GM18519 (cell line): ENCODE data around the gene MAP2K4.
"Not testable (repeated sequence)": the region's sequence is repeated elsewhere in the genome, so short reads cannot be mapped to it uniquely, and the experiment has no call there.

Experiments
- ATAC-seq: cut with Tn5 transposase; IDR thresholded peaks from one replicate; pipeline ENCODE4 v1.9.1; 2021; ENCODE audit warnings: mild to moderate bottlenecking, moderate library complexity; ENCODE audit not compliant: unreplicated experiment, low FRiP score

MAP2K4 gene

DNA sequence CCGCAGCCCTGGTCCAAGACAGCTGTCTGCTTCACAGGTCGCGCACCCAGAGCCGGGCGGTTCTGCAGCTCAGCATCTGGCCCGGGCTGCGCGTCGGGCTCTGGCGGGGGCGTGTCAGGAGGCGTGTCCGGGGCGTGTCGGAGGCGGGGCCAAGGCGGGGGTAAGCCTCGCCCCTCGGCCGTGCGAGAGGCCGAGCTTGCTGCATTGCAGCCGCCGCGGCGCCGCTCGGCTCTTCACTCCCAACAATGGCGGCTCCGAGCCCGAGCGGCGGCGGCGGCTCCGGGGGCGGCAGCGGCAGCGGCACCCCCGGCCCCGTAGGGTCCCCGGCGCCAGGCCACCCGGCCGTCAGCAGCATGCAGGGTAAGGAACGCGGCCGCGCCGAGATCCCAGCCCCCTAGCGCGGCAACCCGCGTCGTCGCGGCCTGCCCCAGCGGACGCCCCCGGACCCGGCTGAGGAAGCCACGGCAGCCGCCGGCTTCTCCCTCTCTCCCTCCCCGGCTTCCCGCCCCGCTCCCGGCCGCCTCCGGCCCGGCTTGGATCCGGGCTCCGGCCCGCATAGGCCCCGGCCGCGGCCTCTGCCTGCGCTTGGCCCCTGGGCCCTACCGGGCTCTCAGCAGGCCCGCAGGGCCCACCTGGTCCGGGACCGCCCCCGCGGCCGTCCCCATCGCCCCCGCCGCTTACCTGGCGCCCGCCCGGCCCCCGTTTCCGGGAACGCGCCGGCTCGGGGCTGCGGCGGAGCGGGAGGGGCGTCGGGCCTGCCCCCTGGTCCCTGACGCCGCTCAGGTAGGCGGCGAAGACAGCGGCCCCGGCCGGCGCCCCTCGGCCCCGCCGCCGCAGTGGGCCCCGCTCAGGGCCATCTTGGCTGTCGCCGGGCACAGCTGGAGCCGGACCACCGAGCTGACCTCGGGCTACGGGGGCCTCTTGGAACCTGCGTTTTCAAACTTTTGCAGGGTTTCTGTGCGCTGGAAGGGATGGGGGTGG is at the start of gene MAP2K4:
MAP2K4 (plus strand) TSS at position 236 of the 981 bp plus-strand sequence; CDS start at position 246, 10 bp downstream.
- peak; percentile 88 for ATAC-seq

DNA sequence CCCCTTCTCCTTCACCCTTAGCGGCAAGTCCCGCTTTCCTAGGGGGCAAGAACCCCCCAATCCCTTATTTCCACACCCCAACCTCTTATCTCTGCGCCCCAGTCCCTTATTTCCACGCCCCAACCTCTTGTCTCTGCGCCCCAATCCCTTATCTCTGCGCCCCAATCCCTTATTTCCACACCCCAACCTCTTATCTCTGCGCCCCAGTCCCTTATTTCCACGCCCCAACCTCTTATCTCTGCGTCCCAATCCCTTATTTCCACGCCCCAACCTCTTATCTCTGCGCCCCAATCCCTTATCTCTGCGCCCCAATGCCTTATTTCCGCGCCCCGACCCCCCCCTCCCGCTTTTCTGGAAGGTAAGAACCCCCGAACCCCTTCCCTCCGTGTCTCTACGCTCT is 47.9 kb upstream of the MAP2K4 start:
- not testable (repeated sequence) for ATAC-seq

DNA sequence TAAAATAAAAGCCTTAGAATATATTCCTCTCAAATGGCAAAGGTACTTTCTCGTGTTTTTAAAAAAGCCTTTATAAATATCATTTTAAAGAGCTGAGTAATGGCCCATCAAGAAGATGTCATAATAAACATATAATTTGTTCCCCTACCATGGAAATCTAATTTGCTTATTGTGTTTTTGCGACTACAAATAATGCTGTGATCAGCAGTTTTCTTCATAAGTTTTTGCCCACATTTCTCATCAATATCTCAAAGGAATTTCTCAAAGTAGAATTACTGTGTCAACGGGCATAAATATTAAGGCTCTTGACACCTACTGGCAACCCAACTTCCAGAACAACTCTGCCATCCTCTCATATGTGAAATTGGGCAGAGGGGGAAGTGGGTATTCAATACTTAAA is 40.9 kb upstream of the MAP2K4 start:
- no peak for ATAC-seq

DNA sequence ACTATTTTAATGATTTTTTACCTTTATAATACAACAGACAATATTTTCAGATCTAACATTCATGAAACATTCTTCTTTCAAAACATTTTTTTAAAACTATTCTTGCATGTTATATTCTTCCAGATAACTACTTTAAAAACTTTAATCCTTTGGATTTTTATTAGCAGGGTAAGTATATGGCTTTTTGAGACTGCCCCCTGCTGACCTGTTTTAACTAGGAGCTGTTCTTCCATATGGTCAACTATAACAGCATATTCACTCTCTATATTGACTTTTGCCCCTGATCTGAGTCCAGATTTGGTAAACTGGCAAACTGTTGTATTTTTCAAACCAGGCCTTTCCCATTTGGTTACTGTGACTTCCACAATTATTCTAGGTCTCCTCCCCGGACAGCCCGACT is 39.9 kb upstream of the MAP2K4 start:
- ATAC-seq, result no peak

DNA sequence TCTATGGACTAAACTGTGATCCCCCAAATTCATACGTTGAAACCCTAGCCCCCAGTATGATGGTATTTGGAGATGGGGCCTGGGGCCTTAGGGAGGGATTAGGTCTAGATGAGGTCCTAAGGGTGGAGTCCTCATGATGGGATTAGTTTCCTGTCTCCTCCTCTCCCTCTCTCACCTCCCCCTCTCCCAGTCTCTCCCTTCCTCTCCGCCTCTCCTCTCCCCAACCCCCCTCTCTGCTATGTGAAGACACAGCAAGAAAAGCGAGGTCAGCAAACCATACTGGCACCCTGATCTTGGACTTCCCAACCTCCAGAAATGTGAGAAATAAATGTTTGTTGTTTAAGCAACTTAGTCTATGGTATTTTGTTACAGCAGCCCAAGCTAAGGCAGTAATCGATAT is 38.8 kb upstream of the MAP2K4 start:
- no peak for ATAC-seq

DNA sequence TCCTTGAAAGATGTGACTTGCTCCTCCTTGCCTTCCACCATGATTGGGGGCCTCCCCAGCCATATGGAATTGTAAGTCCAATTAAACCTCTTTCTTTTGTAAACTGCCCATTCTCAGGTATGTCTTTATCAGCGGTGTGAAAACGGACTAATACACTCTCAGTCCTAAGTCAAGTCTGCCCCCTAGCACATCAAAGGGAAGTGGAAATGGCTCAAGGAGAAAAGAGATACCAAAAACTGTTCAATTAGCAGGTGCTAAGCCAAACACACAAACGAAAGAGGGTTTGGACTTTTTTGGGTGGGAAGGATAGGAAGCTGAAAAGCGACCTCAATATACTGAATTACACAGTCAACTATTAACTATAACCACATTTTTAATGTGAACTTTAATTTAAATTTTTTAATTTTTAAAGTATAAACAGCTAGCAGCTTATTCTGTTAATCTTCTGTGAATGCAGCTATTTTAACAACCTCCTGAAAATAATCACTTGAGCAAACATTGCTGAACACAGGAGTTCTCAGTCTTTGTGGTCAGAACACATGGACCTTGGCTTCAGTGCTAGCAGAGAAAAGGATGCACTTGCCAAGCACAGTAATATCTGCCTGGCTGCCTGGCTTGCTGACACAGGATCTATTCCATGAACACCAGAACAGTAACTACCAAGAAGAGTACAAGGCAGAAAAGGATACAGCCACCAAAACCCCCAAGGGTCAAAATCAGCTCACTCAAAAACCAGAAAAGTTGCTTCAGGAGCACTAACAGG is 34.3 kb upstream of the MAP2K4 start:
- ATAC-seq, result no peak

DNA sequence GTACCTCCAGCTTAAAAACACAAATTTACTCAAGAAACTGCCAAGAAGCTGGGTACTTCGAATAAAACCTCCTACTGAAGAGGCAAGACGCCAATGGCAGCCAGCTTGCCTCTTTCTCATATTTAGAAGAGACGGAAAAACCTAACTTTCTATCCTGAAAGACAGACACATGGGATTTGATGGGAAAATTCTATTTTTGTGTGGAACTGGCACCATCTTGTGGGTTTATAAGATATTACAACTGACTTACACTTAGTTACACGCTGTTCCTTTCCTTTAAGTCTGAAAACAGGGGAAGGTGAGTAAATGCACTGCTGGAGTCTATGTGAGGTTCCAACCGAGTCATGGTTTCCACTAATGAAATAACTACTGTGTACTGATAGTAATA is 33.7 kb upstream of the MAP2K4 start:
- ATAC-seq, result no peak

DNA sequence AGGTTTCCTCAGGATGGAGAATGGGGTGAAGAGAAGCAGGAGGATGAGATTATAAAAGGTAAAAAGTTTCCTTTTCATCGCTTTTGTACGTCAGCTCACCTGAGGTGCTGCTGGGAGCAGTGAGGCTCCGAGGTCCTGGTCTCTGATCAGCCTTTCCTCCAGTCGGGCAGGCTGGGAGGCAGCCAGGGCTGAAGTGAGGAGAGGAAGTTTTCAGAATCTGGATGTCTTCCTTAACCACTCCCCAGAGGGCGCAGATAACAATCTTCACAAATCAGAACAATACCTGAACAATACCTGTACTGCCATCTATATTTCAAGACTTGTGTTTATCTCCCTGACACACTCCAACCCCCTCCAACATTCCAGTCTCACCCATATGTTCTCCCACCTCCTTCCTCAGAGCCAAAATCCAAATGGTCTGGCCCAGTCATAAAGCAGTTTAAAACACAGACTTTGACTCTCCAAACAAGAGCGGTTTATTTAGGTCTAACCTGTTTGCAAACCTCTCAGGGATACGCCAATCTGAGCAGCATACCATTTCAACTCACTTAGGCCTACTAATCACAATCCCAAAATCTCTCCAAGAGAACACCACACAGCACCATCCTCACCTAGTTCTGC is 30.2 kb upstream of the MAP2K4 start:
- no peak for ATAC-seq

DNA sequence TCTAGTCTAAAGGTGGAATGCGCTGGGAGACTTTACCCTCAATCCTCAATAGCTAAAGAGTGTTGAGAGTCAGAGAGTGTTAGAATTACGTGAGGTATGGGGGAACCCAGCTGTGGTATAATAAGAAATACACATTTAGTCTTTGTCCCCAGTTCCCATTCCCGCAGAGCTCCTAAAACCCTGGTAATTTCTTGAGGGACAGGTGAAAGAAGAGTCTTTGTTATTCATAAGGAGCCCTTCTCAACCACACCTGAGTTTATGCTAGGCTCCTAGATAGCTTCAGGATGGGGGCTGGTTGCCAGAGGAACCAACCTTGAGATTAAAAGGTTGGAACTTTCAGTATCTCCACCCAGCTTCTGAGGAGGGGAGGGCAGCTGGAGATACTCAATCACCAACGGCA is 29.2 kb upstream of the MAP2K4 start:
- no peak for ATAC-seq

DNA sequence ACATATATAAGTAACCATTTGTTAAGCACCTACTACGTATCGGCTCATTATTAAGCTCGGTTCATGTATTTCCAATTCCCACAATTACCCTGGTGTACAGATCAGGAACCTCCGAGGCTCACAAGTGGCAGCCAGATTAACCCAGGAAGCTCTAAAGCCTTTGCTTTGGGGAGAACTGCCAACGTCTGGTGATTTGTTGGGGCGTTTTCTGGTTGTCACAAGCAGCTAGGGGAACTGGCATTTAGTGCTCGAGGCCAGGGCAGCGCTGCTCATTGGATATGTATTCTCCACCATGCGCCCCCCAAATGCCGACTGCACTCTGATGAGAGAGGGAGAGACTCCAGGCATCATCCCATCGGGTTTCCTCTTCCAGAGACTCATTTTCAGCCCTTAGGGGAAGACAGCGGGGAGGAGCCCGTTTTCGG is 23.9 kb upstream of the MAP2K4 start:
- peak; percentile 27 for ATAC-seq

DNA sequence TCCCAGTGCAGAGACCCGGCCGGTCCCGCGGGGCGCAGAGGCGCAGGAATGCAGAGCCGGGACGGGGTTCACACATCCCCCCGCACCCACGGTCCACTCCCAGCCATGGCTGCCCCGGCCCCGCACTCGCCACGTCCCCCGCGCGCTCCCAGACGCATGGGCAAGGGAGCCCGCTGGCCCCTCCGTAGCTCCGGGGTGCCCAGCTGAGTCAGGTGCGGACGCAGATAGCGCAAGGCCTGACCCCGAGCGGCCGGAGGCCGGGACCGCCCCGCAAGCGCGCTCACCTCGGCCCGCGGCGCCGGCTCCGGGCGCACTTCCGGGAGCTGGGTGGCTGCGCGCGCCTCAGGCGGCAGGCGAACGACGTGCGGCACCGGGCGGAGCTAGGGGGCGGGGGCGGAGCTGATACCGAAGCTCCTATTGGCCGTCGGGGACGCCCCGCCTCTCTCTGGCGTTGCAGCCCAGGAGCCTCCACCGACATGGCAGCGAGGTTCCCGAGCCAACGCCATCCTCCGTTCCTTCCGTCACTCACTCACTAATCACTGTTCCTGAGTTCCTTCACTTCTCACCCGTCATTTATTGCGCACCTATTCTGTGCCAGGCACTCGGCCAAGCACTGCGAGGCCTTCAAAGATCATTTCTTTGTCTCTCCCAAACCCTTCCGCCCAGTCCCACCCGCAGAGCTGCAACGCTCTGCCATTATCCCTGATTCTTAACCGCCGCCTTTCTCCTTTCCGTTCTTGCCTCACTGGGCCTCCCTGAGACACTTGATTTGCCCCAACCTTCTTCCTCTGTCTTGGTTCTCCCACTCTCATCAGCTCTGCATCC is 23.3 kb upstream of the MAP2K4 start, which contains the start of gene ZNF18:
ZNF18 (minus strand) TSS at position 329 of the 825 bp plus-strand sequence. CDS start 4,646 bp downstream, outside the sequence.
- ATAC-seq, result peak; percentile 93

DNA sequence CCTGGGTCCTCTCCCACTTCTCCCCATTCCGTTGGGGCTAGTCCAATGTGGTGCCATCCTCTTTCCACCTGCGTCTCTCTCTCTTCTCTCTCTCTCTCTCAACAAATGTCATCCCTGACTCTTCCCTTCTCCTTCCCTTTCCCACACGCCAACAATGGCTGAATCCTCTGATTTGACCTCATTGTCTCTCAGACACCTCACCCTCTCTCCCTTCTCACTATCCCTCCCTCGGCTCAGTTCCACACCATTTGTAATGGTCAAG is 22.8 kb upstream of the MAP2K4 start:
- no peak for ATAC-seq

DNA sequence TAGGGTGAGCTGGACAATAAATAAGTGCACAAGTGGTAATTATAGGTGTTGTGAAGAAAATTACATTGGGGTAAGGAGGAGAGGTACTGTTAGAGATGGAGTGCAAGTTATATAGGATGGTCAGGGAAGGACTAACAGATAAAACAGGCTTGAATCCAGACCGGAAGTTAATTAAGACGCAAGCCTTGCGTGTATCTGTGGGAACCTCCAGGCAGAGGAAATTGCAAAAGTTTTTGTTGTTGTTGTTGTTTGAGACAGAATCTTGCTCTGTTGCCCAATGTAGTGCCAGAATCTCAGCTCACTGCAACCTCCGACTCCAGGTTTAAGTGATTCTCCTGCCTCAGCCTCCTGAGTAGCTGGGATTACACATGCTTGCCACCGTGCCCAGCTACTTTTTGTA is 21.0 kb upstream of the MAP2K4 start:
- ATAC-seq, result no peak

DNA sequence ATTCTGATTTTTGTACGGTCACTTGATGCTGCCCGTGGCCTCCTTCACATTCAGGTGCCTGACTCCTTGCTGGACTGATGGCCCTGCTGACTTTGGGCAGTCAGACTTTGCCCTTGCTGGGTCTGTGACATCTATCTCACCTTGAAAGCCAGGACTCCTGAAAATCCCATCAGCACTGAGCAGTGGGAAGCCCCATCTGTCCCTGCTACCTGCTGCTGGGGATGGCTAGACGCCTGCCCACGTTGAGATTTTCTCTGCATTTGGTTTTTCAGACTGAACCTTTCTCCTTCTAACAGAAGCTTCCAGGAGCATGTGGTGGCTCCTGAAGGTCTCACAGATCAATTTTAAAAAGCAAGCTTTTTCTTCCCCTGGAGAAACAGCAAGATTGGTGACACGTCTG is 13.2 kb upstream of the MAP2K4 start:
- ATAC-seq, result no peak

DNA sequence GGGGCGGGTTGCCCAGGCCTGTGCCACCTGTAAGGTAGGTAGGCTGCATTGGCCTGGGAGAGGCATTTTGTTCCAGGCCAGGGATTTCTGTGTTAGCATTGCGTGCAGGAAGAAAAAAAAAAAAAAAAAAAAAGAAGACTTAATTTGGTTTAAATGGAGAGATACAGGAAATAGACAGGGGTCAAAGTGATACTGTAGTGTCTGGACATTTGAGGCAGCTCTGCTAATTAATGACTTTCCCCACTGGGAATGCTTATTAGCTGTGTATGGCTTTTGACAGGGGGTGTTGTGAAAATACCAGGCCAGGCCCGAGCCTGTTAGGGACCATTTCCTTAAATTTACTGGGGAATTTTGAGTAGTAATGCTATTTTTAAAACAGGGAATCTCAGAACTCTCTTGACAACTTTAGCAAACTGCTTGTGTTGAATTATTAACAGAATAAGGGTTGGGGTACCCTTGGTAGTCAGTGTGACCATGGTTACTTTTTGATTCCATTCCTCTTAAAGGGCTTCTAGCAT is 1.0 kb downstream of the MAP2K4 start:
- no peak for ATAC-seq

DNA sequence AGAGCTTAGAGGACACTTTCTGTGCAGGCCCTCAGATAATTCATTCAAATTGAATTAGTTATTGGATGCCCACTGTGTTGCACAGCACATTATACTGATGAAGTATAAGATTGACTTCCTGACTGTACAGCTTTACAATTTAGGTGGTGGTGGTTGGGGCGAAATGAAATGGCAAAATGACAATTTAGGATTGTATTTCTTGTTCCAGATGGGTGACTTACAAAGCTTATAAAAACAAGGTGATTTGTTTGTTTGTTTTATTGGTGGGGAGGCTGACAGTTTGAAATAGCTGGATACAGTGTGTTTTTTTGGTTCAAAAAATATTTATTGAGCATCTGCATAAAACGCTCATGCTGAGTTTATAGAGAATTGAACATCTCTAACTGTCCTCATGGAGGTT is 1.6 kb downstream of the MAP2K4 start:
- no peak for ATAC-seq

DNA sequence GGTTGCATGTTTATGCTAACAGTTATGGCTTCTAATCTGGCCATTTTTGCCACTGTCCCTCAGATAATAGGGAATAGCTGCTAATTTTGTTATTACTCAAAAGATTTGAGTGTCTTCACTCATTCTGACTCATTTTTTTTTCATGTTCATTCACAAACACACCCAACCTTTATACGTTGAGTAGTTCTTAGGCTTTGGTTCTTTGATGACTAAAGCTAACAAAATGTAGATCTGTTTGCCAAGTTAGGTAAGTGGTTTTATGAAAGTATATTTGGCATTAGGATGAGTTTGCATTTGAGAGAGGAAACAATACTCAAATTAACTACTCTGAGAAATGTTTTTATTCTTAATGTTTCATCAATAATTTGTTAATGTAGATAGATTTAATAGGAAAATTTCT is 3.6 kb downstream of the MAP2K4 start:
- no peak for ATAC-seq

DNA sequence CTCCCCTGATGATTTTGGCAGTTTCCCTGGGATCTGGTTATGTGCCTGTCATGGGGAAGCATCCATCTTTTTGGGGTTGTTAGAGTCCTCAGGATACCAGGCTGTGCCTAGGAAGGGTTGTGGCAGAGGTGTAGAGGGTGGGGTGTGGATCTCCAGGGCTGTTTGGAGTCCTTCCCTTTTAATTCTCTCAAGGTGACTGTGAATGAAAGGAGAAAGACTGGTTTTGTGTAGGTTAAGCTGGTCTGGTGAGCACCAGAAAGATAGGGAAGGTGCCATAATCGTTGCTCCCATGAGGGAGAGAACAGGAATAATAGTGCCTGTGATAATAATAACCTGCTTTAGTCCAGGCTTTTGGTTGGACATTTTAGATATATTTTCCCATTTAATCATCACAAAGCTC is 7.0 kb downstream of the MAP2K4 start:
- no peak for ATAC-seq

DNA sequence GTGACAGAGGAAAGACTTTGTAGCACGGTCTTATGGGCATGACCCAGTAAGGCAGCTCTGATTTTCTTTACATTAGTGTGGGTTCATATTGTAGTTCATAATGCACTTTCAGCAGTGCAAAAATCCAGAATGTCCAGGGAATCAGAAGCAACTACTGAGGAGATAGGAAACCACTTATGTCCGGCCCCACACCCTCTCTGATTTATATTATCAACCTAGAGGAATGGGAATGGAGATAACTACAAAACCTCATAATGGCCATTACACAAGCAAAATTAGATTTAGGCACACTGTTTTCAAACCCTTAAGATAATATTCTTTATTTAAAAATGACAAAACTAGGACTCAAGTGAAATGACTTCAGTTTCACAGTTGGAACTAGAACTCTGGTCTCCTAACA is 7.9 kb downstream of the MAP2K4 start:
- ATAC-seq, result no peak

DNA sequence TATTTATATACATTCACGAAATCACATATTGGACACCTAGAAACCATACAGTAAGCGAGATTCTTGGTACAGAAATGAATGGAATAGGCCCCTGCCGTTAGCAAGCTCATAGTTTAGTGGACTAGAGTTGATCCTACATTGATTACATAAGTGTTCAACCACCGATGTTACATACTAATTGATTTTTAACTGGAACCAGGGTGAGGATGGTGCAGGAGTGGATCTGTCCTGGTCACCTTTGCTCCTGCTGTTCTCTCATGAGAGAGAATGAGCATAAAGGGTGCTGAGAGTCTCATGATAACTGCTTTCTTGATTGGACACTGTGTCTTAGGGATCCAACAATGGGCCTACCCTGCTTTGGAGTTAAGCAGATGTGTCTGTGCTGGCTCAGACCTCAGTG is 13.9 kb downstream of the MAP2K4 start:
- no peak for ATAC-seq
